NCI-H82 (cell line): ENCODE results near the gene SCN4B.

Source experiments
- DNase-seq: peaks from one replicate; lab custom pipeline; 2025; lab: John Stamatoyannopoulos, UW

SCN4B gene

GRCh38 chr11:118129471-118130172 lies 23.0 kb downstream of the SCN4B start:
- DNase-seq, result peak; percentile 71

- peak; percentile 71 for DNase-seq
These were observed 23.7 kb downstream of the SCN4B start for GRCh38 chr11:118128721-118129470.

- DNase-seq, result no peak
These were observed 24.3 kb downstream of the SCN4B start for GRCh38 chr11:118128310-118128709.

- peak; percentile 28 for DNase-seq
These were observed 26.4 kb downstream of the SCN4B start for GRCh38 chr11:118126082-118126838.

GRCh38 chr11:118124929-118125535 lies 27.6 kb downstream of the SCN4B start:
- peak; percentile 72 for DNase-seq

GRCh38 chr11:118120793-118121192 lies 31.8 kb downstream of the SCN4B start:
- no peak for DNase-seq

- DNase-seq, result no peak
These were observed 34.6 kb downstream of the SCN4B start for GRCh38 chr11:118117790-118118601.

- no peak for DNase-seq
These were observed 37.6 kb downstream of the SCN4B start for GRCh38 chr11:118115048-118115447.

GRCh38 chr11:118114266-118114665 lies 38.4 kb downstream of the SCN4B start:
- DNase-seq, result no peak

GRCh38 chr11:118112711-118113430 lies 39.8 kb downstream of the SCN4B start:
- DNase-seq, result no peak

GRCh38 chr11:118111744-118112035 lies 40.9 kb downstream of the SCN4B start:
- no peak for DNase-seq

GRCh38 chr11:118111019-118111743 lies 41.4 kb downstream of the SCN4B start:
- no peak for DNase-seq

- no peak for DNase-seq
These were observed 43.4 kb downstream of the SCN4B start for GRCh38 chr11:118109231-118109630.

GRCh38 chr11:118108513-118108912 lies 44.1 kb downstream of the SCN4B start:
- no peak for DNase-seq

- DNase-seq, result no peak
These were observed 45.8 kb downstream of the SCN4B start for GRCh38 chr11:118106789-118107335.

- no peak for DNase-seq
These were observed 46.8 kb downstream of the SCN4B start for GRCh38 chr11:118105657-118106305.

- DNase-seq, result no peak
These were observed 48.1 kb downstream of the SCN4B start for GRCh38 chr11:118104491-118104890.

GRCh38 chr11:118102721-118103261 lies 49.8 kb downstream of the SCN4B start:
- DNase-seq, result no peak

- DNase-seq, result no peak
These were observed 51.9 kb downstream of the SCN4B start for GRCh38 chr11:118100691-118101232.
